Measurements from ENCODE around the gene SPTAN1.
"Not testable (repeated sequence)": the region's sequence is repeated elsewhere in the genome, so short reads cannot be mapped to it uniquely, and the experiment has no call there.

SPTAN1 gene

DNA sequence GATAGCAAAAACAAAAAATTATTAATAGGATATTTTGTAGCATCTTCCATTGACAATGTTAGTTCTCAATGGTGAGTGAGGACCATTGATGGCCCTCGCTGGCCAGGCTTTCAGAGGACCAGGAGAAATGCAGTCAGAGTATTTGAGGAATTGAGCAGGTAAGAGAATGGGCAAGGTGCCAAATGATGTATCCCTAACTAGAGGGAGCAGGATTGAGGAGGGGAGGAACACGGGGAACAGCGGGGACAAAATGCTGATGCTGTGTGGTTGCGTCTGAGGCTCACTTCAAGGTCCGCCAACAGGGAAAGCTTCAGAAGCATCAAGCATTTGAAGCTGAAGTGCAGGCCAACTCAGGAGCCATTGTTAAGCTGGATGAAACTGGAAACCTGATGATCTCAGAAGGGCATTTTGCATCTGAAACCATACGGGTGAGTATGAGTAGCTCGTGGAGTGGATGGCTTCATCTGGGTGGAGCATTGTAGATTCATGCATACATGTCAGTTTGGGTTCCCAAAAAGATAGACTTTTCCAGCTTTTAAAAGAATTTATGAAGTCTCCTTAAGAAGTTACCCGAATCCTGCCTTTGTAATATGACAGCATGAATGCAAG, 16.2 kb downstream of the SPTAN1 start:
- TF ChIP-seq, protein P1, sequence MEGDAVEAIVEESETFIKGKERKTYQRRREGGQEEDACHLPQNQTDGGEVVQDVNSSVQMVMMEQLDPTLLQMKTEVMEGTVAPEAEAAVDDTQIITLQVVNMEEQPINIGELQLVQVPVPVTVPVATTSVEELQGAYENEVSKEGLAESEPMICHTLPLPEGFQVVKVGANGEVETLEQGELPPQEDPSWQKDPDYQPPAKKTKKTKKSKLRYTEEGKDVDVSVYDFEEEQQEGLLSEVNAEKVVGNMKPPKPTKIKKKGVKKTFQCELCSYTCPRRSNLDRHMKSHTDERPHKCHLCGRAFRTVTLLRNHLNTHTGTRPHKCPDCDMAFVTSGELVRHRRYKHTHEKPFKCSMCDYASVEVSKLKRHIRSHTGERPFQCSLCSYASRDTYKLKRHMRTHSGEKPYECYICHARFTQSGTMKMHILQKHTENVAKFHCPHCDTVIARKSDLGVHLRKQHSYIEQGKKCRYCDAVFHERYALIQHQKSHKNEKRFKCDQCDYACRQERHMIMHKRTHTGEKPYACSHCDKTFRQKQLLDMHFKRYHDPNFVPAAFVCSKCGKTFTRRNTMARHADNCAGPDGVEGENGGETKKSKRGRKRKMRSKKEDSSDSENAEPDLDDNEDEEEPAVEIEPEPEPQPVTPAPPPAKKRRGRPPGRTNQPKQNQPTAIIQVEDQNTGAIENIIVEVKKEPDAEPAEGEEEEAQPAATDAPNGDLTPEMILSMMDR (conservative IDR thresholded peaks at IDR 0.05) = no peak
- no peak for TF ChIP-seq ZFX (IDR thresholded peaks at IDR 0.05)
- no peak overlapping the region for H3K27ac ChIP-seq

DNA sequence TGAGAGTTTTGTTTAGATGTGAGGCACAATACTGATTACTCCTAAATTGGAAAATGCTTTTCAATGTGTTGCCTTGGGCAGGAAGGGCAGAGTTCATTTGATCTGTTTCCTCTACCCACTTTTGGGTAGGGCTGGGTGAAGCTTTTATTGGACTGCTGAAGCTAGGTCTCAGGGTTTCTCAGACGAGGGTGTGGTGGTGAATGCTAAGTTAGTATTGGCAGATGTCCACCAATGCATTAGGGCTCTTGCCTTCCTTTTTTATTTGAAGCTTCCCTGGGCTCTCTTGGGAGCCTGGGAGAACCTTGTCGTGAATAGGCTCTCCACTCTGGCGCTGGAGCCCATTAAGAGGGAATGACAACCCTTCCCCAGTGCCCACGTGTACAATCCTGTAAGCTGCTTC, 23.1 kb downstream of the SPTAN1 start:
- TF ChIP-seq, protein P1 (conservative IDR thresholded peaks at IDR 0.05) = no peak
- no peak for TF ChIP-seq ZFX (IDR thresholded peaks at IDR 0.05)
- H3K27ac ChIP-seq = no peak overlapping the region

DNA sequence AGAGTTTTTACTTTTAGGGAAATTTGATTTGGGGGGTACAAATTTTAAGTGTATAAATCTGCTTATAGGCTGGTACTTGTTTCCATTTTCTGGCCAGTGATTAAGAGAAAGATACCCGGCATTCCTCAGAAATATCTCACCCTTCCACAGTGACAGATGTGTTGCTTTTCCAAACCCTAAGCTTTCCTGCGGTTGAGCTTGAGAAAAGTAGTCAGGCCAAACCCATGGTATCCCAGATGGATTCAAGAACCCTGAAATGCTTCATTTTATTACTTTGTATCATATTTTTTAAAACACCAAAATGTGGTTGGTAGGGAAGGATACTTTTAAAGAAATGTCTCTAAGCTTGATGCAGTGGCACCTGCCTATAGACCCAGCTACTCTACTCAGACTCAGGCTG, 23.5 kb downstream of the SPTAN1 start:
- no peak overlapping the region for H3K27ac ChIP-seq
- no peak for TF ChIP-seq ZFX (IDR thresholded peaks at IDR 0.05)
- TF ChIP-seq, protein P1 (conservative IDR thresholded peaks at IDR 0.05) = no peak

DNA sequence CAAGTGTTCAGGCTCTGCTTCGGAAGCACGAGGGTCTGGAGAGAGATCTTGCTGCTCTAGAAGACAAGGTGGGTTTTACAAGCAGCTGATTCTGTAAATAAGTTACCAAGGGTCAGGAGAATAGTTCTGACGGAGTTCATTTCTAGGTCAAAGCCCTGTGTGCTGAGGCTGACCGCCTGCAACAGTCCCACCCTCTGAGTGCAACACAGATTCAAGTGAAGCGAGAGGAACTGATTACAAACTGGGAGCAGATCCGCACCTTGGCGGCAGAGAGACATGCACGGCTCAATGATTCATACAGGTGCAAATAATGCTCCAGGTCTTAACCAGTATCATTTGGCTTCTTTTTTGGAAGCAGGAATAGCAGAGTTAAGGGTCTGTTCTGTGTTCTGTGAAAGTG, 24.8 kb downstream of the SPTAN1 start:
- TF ChIP-seq, protein P1 (conservative IDR thresholded peaks at IDR 0.05) = no peak
- no peak for TF ChIP-seq ZFX (IDR thresholded peaks at IDR 0.05)
- no peak overlapping the region for H3K27ac ChIP-seq

DNA sequence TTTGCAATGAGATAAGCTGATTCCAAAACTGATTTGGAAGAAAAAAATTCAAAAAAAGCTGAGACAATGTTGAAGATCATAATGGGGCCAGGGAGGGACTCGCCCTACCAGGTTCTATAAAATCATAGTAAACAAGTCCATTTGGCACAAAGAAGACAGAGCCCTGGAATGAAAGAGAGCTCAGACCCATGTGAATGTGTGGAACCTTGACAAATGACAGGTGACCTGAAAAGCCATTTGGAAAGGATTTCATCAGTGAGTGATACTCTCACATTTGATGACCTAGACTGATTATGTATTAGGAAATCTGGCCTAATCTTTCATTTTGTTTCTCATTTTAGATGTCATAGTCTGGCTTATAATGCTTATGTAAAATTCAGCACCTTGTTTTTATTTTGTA, 26.8 kb downstream of the SPTAN1 start:
- TF ChIP-seq, protein P1 (conservative IDR thresholded peaks at IDR 0.05) = no peak
- TF ChIP-seq ZFX (IDR thresholded peaks at IDR 0.05) = no peak

DNA sequence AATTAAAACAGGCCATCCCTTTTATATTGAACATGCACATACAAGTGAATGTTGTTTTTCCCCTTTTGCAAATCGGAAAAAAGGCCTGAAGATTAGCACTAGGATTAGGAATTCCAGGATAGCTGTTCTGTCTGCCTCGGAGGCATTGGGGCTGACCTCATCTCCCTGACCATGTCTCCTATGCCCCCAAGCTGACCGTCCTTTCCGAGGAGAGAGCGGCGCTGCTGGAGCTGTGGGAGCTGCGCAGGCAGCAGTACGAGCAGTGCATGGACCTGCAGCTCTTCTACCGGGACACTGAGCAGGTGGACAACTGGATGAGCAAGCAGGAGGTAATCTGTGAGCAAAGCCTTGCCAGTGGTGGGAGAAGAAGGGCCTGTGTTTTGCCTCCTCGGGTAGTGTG, 28.3 kb downstream of the SPTAN1 start:
- H3K27ac ChIP-seq = no peak overlapping the region
- no peak for TF ChIP-seq ZFX (IDR thresholded peaks at IDR 0.05)

More for the DNA sequence above, 26.8 kb downstream of the SPTAN1 start:
- no peak overlapping the region for H3K27ac ChIP-seq

DNA sequence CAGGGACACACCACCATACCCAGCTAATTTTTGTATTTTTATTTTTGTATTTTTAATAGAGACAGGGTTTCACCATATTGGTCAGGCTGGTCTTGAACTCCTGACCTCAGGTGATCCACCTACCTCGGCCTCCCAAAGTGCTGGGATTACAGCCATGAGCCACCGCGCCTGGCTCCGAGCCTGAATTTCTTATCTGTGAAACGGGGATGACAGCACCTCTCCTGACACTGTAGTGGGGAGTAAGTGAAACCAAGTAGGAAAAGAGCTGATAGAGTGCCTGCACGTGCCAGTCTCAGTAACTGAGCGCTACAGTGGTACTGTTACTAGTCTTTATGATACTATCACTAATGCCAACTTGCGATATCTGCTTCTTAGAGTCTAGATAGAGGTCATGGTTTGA, 32.8 kb downstream of the SPTAN1 start:
- not testable (repeated sequence) for H3K27ac ChIP-seq

DNA sequence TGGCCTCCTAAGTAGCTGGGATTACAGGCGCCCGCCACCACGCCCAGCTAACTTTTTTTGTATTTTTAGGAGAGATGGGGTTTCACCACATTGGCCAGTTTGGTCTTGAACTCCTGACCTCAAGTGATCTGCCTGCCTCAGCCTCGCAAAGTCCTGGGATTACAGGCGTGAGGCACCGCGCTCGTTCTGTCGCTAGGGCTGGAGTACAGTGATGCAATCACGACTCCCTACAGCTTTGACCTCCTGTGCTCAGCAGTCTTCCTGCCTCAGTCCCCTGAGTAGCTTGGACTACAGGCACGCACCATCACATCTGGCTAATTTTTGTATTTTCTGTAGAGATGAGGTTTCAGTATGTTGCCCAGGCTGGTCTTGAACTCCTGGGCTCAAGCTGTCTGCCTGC, 34.5 kb downstream of the SPTAN1 start:
- H3K27ac ChIP-seq = not testable (repeated sequence)

DNA sequence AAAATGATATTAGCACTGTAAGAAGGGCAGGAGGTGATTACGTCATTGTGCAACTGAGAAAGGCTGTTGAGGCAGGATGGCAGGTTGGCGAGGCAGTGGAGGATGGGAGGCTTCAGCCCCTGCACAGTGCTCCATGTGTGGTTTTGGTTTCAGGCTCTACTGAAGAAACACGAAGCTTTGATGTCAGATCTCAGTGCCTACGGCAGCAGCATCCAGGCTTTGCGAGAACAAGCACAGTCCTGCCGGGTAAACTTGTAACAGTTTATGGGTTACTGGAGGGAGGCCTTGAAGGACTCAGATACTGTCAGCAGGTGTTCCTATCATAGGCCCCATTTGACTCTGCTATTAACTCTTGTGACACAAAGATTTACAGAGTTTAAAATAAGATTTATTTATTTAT, 35.1 kb downstream of the SPTAN1 start:
- TF ChIP-seq, protein P1 (conservative IDR thresholded peaks at IDR 0.05) = no peak
- TF ChIP-seq ZFX (IDR thresholded peaks at IDR 0.05) = no peak

More for the DNA sequence above, 35.1 kb downstream of the SPTAN1 start:
- no peak overlapping the region for H3K27ac ChIP-seq
